Middle frontal gyrus (tissue), 1 donor: ENCODE data around the gene CLASRP.

Experiments
- DNase-seq: peaks from one replicate; pipeline ENCODE4 v3.0.0-alpha.2; 2015; ENCODE audit warnings: low spot score; ENCODE audit errors: extremely low spot score

CLASRP gene

GRCh38 chr19:45079063-45079910 is 40.4 kb downstream of the CLASRP start, which contains the start of gene GEMIN7:
Gene GEMIN7, plus strand, starts transcription at chr19:45079260. Its CDS starts 10,855 bp downstream, at chr19:45090115.
- DNase-seq: no peak

- no peak for DNase-seq
Measured at GRCh38 chr19:45079911-45080370, 41.1 kb downstream of the CLASRP start.

DNA sequence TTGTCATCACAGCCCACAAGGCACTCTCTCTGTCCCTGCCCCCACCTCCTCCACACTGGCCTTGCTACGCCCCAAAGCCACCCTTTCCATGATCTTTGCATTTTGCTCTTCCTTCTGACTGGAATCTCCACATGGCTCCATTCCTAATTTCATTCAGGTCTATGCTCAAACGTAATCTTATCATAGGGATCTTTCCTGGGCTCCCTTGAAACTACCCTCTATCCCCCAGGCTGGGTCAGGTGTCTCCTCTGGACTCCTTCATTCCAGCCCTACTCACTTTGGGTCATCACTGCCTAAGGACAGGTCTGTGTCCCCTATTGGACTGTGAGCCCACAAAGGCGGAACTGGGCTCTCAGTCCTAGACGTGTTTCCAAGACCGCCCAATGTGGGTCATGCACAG is 43.3 kb downstream of the CLASRP start:
- DNase-seq: no peak

DNA sequence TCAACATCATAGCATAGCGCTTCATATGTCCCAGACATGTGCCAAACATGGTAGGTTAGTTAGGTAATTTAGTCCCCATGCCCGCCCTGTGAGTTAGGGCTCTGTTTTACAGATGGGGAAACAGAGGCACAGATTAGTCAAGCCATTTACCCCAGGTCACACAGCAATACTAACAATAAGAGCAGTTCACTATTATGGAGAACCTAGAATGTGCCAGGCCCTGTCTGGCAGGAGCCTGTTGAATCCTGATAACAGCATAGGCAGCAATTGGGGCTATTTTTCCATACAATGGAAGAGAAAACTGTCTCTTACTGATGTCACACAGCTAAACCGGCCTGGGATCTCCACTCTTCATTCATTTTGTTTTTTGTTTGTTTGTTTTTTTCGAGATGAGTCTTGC is 47.6 kb downstream of the CLASRP start:
- DNase-seq: no peak

DNA sequence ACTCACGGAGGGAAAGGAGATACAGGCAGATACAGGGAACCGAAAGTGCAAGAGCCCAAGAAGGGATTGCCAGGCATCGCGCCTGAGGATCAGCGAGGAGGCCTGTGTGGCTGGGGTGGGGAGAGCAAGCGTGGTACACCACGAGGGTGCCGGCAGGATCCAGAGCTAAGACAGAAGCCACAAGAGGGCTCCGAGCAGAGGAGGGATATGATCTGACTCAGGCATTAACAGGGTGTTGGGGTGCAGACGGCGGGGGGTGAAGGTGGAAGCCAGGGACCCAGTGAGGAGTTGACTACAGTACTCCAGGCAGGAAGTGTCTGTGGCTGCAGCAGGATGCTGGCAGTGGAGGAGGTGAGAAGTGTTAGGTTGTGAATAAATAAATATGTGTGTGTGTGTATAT is 48.7 kb downstream of the CLASRP start:
- DNase-seq: no peak

GRCh38 chr19:45090034-45090433 is 51.2 kb downstream of the CLASRP start:
- no peak for DNase-seq

- no peak for DNase-seq
Measured at GRCh38 chr19:45090606-45091005, 51.8 kb downstream of the CLASRP start.

DNA sequence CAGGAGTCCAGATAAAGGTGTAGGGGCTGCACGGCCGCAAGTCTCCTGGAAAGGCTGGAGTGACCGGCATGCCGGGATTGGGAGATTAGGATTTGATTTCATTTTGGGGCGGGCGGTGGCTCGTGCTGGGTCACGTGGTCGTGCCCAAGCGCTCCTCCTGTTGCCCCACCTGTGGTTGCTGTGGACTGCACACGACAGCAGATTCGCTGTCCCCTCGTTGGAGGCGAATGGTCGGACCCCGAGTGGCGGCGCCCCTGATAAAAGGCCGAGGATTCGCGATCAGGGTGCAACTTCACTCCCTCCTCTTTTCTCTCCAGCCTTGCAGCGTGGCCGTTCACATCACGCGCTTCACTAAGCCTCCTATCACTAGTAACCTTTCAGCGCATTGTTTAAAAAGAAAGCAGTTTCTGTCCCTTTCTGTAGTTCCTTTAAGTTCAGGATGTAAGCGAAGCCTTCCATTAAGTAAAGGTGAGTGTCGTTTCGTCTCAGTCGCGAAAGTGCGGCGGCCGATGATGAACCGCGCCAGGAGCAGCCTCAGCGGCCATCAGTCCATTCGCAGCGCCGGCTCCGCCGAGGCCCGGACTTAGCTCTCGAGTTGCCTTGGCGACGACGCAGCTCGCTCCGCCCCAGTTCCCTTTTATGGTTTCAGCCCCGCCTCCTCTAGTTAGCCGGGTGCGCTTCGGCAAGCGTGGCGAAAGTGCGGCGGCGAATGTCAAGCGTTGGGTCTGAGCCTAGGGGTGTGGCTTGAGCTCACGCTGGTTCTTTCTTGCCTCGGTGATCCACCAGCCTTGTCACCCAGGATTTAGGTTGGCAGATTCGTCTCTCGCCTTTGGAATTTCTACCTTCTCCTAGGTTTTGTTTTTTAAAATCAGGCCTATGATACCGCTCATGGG is 52.4 kb downstream of the CLASRP start:
- peak; percentile 99 for DNase-seq

- peak; percentile 84 for DNase-seq
Measured at GRCh38 chr19:45092747-45093678, 54.2 kb downstream of the CLASRP start, which contains the start of gene PPP1R37. Gene PPP1R37, plus strand, starts transcription at chr19:45093179. Its CDS starts 147 bp downstream, at chr19:45093326.

- DNase-seq: no peak
Measured at GRCh38 chr19:45094137-45094536, 55.3 kb downstream of the CLASRP start.

GRCh38 chr19:45094707-45095106 is 55.9 kb downstream of the CLASRP start:
- no peak for DNase-seq

GRCh38 chr19:45095496-45096413 is 56.9 kb downstream of the CLASRP start:
- DNase-seq: no peak

DNA sequence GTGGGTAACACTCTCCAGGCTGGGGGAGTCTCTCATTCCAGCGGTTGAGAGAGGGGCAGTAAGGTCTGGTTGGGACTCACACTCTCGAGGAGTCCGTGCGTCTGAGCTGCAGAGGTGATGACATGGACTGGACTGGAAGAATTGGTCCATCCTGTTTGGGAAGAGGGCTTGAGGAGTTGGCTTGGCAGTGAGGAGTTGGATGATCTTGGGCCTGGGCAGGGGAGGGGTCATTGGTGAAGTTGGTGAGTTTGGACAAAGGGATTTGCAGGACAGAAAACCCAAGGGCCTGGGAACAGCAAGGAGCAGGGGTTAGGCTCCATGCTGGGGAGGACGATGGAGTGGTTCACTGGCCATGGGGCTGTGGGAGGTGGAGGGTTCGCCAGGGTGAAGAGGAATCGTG is 57.9 kb downstream of the CLASRP start:
- DNase-seq: no peak

DNA sequence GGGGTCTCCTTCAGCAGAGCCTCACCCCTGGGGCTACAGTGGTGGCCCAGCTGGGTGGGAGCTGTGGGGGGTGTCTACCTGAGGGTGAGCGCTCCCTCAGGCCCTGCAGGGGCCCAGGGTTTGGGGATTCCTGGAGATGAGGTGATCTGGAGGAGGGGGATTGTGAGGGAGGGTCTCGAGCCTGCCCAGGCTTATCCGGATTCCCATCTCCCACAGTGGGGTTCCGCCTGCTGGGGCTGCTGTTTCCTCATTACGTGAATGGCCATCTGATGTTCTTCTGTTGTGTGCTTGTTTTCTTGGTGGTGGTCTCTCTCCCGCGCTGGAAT is 58.6 kb downstream of the CLASRP start:
- DNase-seq: no peak

GRCh38 chr19:45097776-45098520 is 59.1 kb downstream of the CLASRP start:
- DNase-seq: no peak

DNA sequence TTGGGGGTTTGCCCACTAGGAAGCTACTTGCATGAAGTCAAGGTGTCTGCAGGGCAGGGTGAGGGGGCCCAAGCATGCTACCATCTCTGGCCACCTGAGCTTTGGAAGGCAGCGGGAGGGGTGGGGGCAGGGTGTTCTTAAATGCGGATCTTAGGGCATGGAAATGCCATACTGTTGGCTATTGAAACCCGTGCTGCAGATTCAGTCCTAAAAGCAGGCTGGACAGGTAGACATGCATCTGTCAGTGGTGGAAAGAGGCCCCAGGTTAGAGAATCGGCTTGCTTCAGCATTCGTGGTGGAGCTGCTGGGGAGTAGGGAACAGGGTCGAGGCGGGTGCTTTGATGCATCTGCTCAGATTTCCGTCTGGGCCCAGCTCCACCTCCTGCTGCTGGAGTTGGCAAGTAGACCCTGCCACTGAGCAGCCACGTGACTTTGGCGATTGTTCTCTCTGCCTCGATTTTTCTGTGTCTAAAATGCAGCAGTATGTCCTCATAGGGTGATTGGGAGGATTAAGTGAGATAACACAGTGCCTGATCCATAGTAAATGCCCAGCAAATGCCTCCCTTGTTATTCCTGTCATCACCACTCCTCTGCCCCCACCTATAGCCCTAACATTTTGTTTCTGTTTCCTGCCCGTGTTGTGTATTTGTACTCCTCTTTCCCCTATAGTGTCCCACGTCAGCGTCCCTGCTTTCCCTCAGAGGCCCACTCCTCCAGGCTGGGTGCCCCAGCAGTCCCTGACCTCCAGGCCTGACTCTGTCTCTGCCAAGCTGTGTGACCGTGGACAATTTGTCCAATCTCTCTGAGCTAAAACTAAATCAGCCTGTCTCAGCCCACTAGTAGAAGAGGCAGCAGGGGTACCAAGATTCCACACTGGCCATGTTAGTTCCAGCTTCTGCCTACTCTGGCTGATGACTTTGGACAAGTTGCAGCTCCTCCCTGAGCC is 59.9 kb downstream of the CLASRP start:
- peak; percentile 82 for DNase-seq

DNA sequence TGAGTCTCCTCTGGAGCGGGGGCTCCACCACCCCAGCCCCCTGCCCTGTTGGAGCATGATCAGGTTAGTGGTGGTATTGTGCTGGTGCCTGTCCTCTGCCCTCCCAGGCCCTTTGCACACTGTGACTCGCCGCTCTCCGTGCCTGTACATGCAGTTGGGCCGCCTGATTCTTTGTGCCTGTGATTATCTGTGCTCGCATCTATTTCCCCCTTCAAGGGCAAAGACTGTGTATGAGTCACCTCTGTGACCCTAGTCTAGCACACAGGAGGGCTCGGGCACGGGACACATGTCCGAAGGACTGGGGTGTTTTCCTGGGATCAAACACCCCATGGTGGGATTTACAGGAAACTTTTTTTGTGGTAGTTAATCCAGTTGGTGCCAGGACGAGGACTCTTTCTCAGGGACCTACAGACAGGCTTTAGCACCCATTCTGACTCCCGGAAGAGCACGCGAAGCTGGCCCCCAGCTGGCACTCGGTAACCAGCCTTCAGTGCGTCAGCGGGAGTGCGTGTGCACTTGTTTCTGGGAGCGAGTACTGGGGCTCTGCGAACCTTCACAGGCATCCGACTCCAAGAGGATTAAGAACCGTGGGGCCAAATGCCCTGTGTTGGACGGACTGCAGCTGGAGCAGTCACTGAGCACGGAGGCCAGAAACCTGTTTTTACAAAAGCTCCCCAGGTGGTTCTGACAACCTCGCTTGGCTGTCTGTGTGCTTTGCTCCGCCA is 60.8 kb downstream of the CLASRP start:
- DNase-seq: no peak
